ENCODE data around the gene AIMP2.

The AIMP2 gene

DNA sequence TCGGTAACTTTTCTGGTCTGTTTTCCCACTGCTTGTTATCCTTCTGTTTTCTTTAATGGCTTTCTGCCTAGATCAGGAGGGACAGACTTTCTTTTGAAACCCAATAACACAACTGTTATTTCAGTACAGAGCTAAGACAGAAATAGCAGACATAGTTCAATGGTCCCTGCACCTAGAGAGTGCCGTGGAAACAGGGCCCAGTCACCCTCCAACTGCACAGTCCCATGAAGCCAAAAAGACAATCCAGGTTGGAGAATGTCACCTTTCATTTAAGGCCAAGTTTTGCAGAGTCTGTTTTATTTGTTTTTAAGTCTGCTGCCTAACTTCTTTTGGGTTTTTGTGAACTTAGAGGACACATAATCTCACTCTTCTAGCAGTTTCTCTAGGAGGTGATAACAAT, 2.5 kb downstream of the AIMP2 start:
- no peak overlapping the region for H3K4me3 ChIP-seq (ENCODE audit: low read depth, low read length)
- no peak for DNase-seq (ENCODE audit: low read depth)
- TF ChIP-seq, protein P1, sequence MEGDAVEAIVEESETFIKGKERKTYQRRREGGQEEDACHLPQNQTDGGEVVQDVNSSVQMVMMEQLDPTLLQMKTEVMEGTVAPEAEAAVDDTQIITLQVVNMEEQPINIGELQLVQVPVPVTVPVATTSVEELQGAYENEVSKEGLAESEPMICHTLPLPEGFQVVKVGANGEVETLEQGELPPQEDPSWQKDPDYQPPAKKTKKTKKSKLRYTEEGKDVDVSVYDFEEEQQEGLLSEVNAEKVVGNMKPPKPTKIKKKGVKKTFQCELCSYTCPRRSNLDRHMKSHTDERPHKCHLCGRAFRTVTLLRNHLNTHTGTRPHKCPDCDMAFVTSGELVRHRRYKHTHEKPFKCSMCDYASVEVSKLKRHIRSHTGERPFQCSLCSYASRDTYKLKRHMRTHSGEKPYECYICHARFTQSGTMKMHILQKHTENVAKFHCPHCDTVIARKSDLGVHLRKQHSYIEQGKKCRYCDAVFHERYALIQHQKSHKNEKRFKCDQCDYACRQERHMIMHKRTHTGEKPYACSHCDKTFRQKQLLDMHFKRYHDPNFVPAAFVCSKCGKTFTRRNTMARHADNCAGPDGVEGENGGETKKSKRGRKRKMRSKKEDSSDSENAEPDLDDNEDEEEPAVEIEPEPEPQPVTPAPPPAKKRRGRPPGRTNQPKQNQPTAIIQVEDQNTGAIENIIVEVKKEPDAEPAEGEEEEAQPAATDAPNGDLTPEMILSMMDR (IDR thresholded peaks at IDR 0.05; ENCODE audit: control insufficient read depth, extremely low read depth, insufficient read depth): no peak

GRCh38 chr7:6012355-6013104, 3.5 kb downstream of the AIMP2 start:
- DNase-seq (ENCODE audit: low read depth): no peak
- H3K4me3 ChIP-seq (ENCODE audit: low read depth, low read length): no peak overlapping the region
- TF ChIP-seq, protein P1 (IDR thresholded peaks at IDR 0.05; ENCODE audit: control insufficient read depth, extremely low read depth, insufficient read depth): no peak

- peak; percentile 50 for DNase-seq (ENCODE audit: low read depth)
- TF ChIP-seq, protein P1 (IDR thresholded peaks at IDR 0.05; ENCODE audit: control insufficient read depth, extremely low read depth, insufficient read depth): no peak
- H3K4me3 ChIP-seq (ENCODE audit: low read depth, low read length): no peak overlapping the region
Measured at GRCh38 chr7:6015917-6016652, 7.0 kb downstream of the AIMP2 start.

DNA sequence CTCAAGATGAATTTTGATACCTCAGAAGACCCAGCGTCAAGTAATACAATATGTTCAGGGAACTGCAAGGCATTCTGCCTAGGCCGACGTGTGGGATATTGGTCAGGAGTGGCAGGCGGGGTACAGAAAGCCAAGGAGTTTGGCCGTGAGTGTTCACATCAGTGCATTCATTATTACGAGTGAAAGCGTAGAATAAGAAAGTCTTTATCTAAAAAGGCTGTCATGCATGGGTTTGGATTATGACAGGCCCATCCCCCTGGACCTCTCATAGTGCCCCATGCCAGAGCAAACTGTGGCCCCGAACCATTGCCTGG, 7.5 kb downstream of the AIMP2 start:
- no peak for DNase-seq (ENCODE audit: low read depth)
- TF ChIP-seq, protein P1 (IDR thresholded peaks at IDR 0.05; ENCODE audit: control insufficient read depth, extremely low read depth, insufficient read depth): no peak
- no peak overlapping the region for H3K4me3 ChIP-seq (ENCODE audit: low read depth, low read length)

- H3K4me3 ChIP-seq (ENCODE audit: low read depth, low read length): no peak overlapping the region
- TF ChIP-seq, protein P1 (IDR thresholded peaks at IDR 0.05; ENCODE audit: control insufficient read depth, extremely low read depth, insufficient read depth): no peak
- DNase-seq (ENCODE audit: low read depth): peak; percentile 99
Measured at GRCh38 chr7:6020371-6021286, 11.6 kb downstream of the AIMP2 start.

GRCh38 chr7:6022707-6023106, 13.6 kb downstream of the AIMP2 start:
- no peak overlapping the region for H3K4me3 ChIP-seq (ENCODE audit: low read depth, low read length)
- no peak for DNase-seq (ENCODE audit: low read depth)
- TF ChIP-seq, protein P1 (IDR thresholded peaks at IDR 0.05; ENCODE audit: control insufficient read depth, extremely low read depth, insufficient read depth): no peak
